OCI-M1 (cell line): Measurements from ENCODE around the gene LINGO1.

Experiments used
- DNase-seq: peaks from one replicate; lab custom pipeline; 2025; lab: John Stamatoyannopoulos, UW

LINGO1 gene

GRCh38 chr15:77656294-77656693, 23.6 kb upstream of the LINGO1 start:
- DNase-seq = peak; percentile 11

GRCh38 chr15:77654975-77655374, 22.3 kb upstream of the LINGO1 start:
- DNase-seq = peak; percentile 40

GRCh38 chr15:77653832-77654480, 21.2 kb upstream of the LINGO1 start:
- no peak for DNase-seq

GRCh38 chr15:77650265-77650664, 17.6 kb upstream of the LINGO1 start:
- DNase-seq = peak; percentile 33

GRCh38 chr15:77649610-77650009, 16.9 kb upstream of the LINGO1 start:
- DNase-seq = no peak

- DNase-seq = no peak
Observed at GRCh38 chr15:77649017-77649416, 16.3 kb upstream of the LINGO1 start.

- DNase-seq = no peak
Observed at GRCh38 chr15:77647961-77648360, 15.2 kb upstream of the LINGO1 start.

GRCh38 chr15:77646104-77646694, 13.5 kb upstream of the LINGO1 start:
- DNase-seq = no peak

GRCh38 chr15:77645602-77646001, 12.9 kb upstream of the LINGO1 start:
- DNase-seq = no peak

GRCh38 chr15:77644543-77645247, 12.0 kb upstream of the LINGO1 start:
- DNase-seq = no peak

GRCh38 chr15:77643764-77644163, 11.1 kb upstream of the LINGO1 start:
- no peak for DNase-seq

- no peak for DNase-seq
Observed at GRCh38 chr15:77642793-77643430, 10.2 kb upstream of the LINGO1 start.

GRCh38 chr15:77641999-77642398, 9.3 kb upstream of the LINGO1 start:
- DNase-seq = no peak

- no peak for DNase-seq
Observed at GRCh38 chr15:77640615-77641014, 7.9 kb upstream of the LINGO1 start.

- DNase-seq = no peak
Observed at GRCh38 chr15:77639431-77639830, 6.7 kb upstream of the LINGO1 start.

- no peak for DNase-seq
Observed at GRCh38 chr15:77637851-77638692, 5.4 kb upstream of the LINGO1 start.

- no peak for DNase-seq
Observed at GRCh38 chr15:77636209-77636608, 3.5 kb upstream of the LINGO1 start.

- DNase-seq = peak; percentile 56
Observed at GRCh38 chr15:77634266-77634962, 1.7 kb upstream of the LINGO1 start.

- DNase-seq = no peak
Observed at GRCh38 chr15:77633913-77634265, 1.2 kb upstream of the LINGO1 start.

GRCh38 chr15:77633134-77633912, 611 bp upstream of the LINGO1 start:
- peak; percentile 90 for DNase-seq
